HL-60 (cell line): Measurements from ENCODE around the gene PPP1R9A.

ENCODE experiments used
- GABPA ChIP-seq: IDR thresholded peaks from 2 replicates; pipeline ENCODE4 v1.6.1; 2012; ENCODE audit warnings: low read depth
- TF ChIP-seq, protein P1 (sequence below): IDR thresholded peaks from one replicate; pipeline ENCODE4 v1.5.1; 2011; ENCODE audit warnings: low read length, control low read depth, inconsistent platforms; ENCODE audit not compliant: insufficient read depth
- TF ChIP-seq, protein P2 (sequence below): IDR thresholded peaks from 2 replicates; pipeline ENCODE4 v1.6.1; 2012; ENCODE audit warnings: low read depth; ENCODE audit not compliant: insufficient replicate concordance

- TF ChIP-seq, protein P1, sequence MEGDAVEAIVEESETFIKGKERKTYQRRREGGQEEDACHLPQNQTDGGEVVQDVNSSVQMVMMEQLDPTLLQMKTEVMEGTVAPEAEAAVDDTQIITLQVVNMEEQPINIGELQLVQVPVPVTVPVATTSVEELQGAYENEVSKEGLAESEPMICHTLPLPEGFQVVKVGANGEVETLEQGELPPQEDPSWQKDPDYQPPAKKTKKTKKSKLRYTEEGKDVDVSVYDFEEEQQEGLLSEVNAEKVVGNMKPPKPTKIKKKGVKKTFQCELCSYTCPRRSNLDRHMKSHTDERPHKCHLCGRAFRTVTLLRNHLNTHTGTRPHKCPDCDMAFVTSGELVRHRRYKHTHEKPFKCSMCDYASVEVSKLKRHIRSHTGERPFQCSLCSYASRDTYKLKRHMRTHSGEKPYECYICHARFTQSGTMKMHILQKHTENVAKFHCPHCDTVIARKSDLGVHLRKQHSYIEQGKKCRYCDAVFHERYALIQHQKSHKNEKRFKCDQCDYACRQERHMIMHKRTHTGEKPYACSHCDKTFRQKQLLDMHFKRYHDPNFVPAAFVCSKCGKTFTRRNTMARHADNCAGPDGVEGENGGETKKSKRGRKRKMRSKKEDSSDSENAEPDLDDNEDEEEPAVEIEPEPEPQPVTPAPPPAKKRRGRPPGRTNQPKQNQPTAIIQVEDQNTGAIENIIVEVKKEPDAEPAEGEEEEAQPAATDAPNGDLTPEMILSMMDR = no peak
- TF ChIP-seq, protein P2, sequence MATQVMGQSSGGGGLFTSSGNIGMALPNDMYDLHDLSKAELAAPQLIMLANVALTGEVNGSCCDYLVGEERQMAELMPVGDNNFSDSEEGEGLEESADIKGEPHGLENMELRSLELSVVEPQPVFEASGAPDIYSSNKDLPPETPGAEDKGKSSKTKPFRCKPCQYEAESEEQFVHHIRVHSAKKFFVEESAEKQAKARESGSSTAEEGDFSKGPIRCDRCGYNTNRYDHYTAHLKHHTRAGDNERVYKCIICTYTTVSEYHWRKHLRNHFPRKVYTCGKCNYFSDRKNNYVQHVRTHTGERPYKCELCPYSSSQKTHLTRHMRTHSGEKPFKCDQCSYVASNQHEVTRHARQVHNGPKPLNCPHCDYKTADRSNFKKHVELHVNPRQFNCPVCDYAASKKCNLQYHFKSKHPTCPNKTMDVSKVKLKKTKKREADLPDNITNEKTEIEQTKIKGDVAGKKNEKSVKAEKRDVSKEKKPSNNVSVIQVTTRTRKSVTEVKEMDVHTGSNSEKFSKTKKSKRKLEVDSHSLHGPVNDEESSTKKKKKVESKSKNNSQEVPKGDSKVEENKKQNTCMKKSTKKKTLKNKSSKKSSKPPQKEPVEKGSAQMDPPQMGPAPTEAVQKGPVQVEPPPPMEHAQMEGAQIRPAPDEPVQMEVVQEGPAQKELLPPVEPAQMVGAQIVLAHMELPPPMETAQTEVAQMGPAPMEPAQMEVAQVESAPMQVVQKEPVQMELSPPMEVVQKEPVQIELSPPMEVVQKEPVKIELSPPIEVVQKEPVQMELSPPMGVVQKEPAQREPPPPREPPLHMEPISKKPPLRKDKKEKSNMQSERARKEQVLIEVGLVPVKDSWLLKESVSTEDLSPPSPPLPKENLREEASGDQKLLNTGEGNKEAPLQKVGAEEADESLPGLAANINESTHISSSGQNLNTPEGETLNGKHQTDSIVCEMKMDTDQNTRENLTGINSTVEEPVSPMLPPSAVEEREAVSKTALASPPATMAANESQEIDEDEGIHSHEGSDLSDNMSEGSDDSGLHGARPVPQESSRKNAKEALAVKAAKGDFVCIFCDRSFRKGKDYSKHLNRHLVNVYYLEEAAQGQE = no peak
- no peak for TF ChIP-seq GABPA
Measured at GRCh38 chr7:94997547-94997946, 90.2 kb downstream of the PPP1R9A start.
